CD4-positive, alpha-beta T cell treated with Interleukin-1 beta for 1 hour (primary cell): Measurements from ENCODE around the gene METTL9.
"Not testable (repeated sequence)": the region's sequence is repeated elsewhere in the genome, so short reads cannot be mapped to it uniquely, and the experiment has no call there.

ENCODE experiments used
- DNase-seq, 2 donors: peaks; one replicate each; pipeline ENCODE4 v3.0.0-alpha.2; 2020 to 2022

Gene METTL9

GRCh38 chr16:21667575-21667974, 68.2 kb downstream of the METTL9 start:
- DNase-seq: no peak

- DNase-seq: no peak
These were observed 74.1 kb downstream of the METTL9 start for GRCh38 chr16:21673469-21673868.

- not testable (repeated sequence) for DNase-seq
These were observed 75.1 kb downstream of the METTL9 start for GRCh38 chr16:21674456-21674855.

GRCh38 chr16:21680714-21681113, 81.3 kb downstream of the METTL9 start:
- DNase-seq: not testable (repeated sequence)

GRCh38 chr16:21683184-21683583, 83.8 kb downstream of the METTL9 start:
- DNase-seq: no peak

DNA sequence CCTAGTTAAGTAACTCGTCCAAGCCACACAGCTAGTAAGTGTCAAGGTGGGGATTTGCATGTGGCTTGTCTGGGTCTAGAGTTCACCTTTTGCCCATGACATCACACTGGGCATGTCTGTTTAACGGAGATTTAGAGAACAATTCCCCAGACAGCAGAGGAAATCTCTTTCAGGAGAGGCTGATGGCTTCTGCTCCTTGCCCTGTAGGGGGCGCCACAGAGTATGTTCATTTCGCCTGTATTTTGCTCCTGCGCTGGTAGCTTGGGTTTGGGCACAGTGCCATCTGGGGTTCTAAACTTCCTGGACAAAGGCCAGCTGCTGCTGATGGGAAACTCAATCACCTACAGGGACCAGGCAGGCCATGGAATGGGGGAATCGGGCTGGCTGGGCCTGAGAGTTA, 84.8 kb downstream of the METTL9 start:
- DNase-seq: peak; percentile 24 to 29

GRCh38 chr16:21685034-21685455, 85.7 kb downstream of the METTL9 start:
- DNase-seq: no peak

DNA sequence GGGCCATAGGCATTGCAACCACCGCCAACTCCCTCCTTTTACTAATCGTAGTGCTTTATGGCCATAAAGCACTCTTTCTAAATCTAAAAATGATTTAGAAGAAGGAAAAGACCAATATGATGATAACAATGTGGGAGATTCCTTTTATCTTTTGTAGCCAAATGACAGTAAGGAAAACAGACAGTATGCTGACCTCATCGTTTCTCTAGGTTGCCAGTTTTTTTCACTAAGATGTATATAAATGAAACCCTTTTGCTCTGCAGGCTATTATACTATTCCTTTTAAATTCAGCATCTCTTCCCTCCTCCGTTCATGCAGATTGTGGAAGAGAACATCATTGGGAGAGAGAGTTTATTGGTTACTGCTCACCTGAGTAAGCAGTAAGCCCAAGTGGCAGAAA, 89.7 kb downstream of the METTL9 start:
- DNase-seq: no peak

GRCh38 chr16:21690967-21691366, 91.6 kb downstream of the METTL9 start:
- not testable (repeated sequence) for DNase-seq

DNA sequence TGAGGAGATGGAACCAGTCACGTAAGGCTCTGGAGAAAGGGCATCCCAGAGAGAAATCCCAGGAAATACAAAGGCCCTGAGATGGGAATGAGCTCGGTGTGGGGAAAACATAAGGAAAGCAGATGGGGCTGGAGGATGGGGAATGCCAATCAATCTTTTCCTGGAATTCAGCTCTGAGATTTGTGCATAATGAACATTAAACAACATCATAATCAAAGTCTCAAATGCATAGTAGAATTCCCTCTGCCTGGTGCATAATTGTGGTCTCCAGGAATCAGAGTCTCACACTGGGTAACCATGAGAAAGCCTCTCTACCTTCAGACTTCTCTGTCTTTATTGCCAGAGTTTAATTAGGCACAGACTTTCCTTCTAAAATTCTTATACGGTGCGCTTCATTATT, 95.2 kb downstream of the METTL9 start:
- no peak for DNase-seq

- no peak for DNase-seq
These were observed 97.7 kb downstream of the METTL9 start for GRCh38 chr16:21697032-21697431.

GRCh38 chr16:21698169-21699032, 99.0 kb downstream of the METTL9 start:
- DNase-seq: no peak

GRCh38 chr16:21701271-21701670, 101.9 kb downstream of the METTL9 start:
- no peak for DNase-seq

DNA sequence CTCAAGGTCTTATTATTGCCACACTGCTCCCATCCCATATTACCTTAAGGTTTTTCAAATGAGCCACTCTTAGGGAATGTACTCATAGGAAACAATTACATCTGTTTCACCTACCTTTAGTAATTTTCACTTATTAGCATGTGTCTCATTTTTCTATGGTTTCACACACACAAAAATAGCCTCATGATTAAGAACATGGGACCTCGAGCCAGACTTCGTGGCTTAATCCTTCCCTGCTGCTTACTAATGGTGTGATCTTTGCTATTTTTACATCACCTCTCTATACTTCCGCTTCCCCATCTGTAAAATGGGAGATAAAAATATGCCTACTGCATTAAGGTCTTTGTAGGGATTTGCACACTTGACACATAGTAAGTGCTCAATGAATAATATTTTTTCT, 102.9 kb downstream of the METTL9 start:
- no peak for DNase-seq

DNA sequence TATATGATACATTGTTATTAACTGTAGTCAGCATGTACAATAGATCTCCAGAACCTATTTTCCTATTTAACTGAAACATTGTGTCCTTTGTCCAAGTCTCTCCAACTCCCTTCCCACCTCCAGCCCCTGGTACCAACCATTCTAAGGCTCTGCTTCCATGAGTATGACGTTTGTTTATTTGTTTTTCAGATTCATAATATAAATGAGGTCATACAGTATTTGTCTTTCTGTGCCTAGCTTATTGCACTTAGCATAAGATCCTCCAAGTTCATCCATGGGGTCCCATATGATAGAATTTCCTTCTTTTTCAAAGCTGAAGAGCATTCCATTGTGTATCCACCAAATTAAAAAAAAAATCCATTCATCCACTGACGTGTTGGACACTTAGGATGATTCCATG, 103.8 kb downstream of the METTL9 start:
- no peak for DNase-seq

DNA sequence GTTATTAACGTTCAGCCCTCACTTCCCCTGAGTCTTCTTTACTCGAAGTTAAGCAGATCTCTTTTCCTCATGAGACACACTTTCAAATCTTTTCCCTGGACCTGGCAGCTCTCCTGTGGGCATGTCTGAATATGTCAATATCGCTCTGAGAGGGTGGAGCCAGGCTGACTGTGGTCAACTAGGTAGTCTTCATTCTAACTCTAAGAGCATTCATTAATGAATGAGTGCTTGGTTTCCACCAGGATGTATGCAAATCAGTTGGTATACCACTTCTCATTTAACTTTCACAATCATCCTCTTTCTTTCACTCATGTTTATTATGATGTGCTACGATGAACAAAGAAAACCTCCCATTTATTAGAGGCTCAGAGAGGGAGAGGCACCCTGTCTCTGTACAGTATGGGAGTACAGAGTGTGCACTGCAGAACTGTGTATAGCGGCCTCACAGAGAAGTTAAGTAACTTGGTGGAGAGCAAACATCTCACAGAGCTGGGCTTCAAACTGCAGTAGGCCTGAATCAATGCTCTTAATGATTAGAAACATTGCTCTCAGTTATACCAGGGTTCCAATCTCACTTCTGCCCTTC, 104.3 kb downstream of the METTL9 start:
- DNase-seq: no peak

GRCh38 chr16:21704266-21704665, 104.9 kb downstream of the METTL9 start:
- no peak for DNase-seq

DNA sequence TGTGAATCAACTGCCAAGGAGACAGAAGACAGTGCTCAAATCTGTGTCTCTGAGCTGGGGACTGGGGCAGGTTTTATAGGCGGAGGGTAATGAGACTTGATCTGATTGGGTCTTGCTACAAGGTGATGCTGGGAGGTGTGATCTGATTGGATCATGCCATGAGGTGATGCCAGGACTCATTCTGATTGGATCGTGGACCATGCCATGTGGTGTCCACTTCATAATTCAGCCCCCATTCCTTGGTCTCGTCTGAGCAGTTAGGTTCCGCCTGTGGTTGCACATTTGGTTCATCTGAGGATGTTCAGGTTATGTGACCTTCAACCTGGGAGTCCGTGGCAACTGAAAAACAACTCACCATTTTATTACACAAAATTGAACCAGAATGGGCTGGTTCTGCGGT, 105.4 kb downstream of the METTL9 start:
- no peak for DNase-seq
